ENCODE measurements around the gene SAMD13.

- no peak for TF ChIP-seq POLR2A (IDR thresholded peaks at IDR 0.05; ENCODE audit: low read depth, low read length)
- TF ChIP-seq POLR2AphosphoS5 (IDR thresholded peaks at IDR 0.05; ENCODE audit: low read depth, low read length): no peak
- no peak for TF ChIP-seq SPI1 (IDR thresholded peaks at IDR 0.05; ENCODE audit: low read depth, low read length)
- no peak for TF ChIP-seq TAF1 (IDR thresholded peaks at IDR 0.05; ENCODE audit: low read depth, low read length)
These were observed 69.4 kb downstream of the SAMD13 start for GRCh38 chr1:84370831-84371394.
